ENCODE data around the gene SORL1.

DNA sequence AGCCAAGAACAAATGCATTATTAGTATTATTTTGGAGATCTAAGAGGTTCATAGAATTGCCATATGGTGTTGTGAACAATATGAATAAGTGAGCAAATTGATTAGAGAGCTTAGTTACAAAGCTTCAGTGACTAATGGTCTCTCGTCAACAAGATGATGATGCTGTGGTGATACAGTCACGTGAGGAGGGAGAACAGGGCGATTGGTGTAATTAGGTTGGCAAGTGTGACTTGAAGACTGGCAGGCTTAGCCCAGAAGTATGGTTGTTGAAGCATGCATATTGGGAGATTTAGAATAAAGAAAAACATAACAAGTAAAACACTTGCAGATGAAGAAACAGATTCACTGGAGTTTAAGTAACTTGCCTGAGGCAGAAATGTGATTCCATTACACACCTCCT, 101.3 kb downstream of the SORL1 start:
- TF ChIP-seq ETV5 (CRISPR knock-in tag; IDR thresholded peaks at IDR 0.05; ENCODE audit: low read depth) (no peak), CBX5 (IDR thresholded peaks at IDR 0.05; ENCODE audit: borderline replicate concordance, low read depth) (no peak), RUNX1 (IDR thresholded peaks at IDR 0.05; ENCODE audit: low read depth) (no peak), KAT7 (CRISPR knock-in tag; IDR thresholded peaks at IDR 0.05; ENCODE audit: borderline replicate concordance) (no peak)
- TF ChIP-seq, protein P1, sequence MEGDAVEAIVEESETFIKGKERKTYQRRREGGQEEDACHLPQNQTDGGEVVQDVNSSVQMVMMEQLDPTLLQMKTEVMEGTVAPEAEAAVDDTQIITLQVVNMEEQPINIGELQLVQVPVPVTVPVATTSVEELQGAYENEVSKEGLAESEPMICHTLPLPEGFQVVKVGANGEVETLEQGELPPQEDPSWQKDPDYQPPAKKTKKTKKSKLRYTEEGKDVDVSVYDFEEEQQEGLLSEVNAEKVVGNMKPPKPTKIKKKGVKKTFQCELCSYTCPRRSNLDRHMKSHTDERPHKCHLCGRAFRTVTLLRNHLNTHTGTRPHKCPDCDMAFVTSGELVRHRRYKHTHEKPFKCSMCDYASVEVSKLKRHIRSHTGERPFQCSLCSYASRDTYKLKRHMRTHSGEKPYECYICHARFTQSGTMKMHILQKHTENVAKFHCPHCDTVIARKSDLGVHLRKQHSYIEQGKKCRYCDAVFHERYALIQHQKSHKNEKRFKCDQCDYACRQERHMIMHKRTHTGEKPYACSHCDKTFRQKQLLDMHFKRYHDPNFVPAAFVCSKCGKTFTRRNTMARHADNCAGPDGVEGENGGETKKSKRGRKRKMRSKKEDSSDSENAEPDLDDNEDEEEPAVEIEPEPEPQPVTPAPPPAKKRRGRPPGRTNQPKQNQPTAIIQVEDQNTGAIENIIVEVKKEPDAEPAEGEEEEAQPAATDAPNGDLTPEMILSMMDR (IDR thresholded peaks at IDR 0.05 in 2 of 3, conservative IDR thresholded peaks at IDR 0.05 in 1 of 3; ENCODE audit: insufficient read depth in 2 of 3, low read depth in 1 of 3, low read length in 3 of 3) = no peak
